BJ (cell line): Measurements from ENCODE around the gene KRT81. TPM values are rescaled to one million over a fixed set of nuclear protein-coding genes. Genes with fewer than 3 reads are reported as not detected.

Source experiments
- CTCF ChIA-PET: fragments of 350-600 bp; formaldehyde crosslinking; extraction: SDS; loops from one replicate; lab custom pipeline; 2021; ENCODE audit warnings: antibody characterized with exemption, inconsistent platforms; lab: Yijun Ruan, JAX
- POLR2A ChIA-PET: fragments of 300-600 bp; sonication (Branson Sonifier 250); formaldehyde crosslinking; extraction: SDS; loops from one replicate; lab custom pipeline; 2021; ENCODE audit warnings: antibody characterized with exemption; lab: Charles Lee
- DNase-seq: peaks from one replicate; pipeline ENCODE4 v3.0.0-alpha.2; 2011; ENCODE audit warnings: low read depth
- H3K27me3 ChIP-seq: 2 replicates; pipeline ENCODE4 v1.6.0; 2011; ENCODE audit warnings: low read length; ENCODE audit not compliant: control insufficient read depth, insufficient read depth
- H3K36me3 ChIP-seq: 2 replicates; pipeline ENCODE4 v1.5.1; 2011; ENCODE audit warnings: low read length; ENCODE audit not compliant: control insufficient read depth, insufficient read depth
- H3K4me3 ChIP-seq: 2 replicates; pipeline ENCODE4 v1.5.1; 2011; ENCODE audit warnings: low read depth, mild to moderate bottlenecking, control low read depth, low read length
- CTCF ChIP-seq: IDR thresholded peaks from 2 replicates; pipeline ENCODE4 v1.5.1; 2011; ENCODE audit warnings: low read depth, mild to moderate bottlenecking, control low read depth, inconsistent platforms, low read length, moderate library complexity; ENCODE audit not compliant: insufficient read depth
- polyA plus RNA-seq: library from polyadenylated mRNA; depleted of rRNA; stranded (reverse); fragments of >200 nt; gene quantifications from 2 replicates; pipeline ENCODE4 v1.2.3, GENCODE V29; 2011

Gene KRT81
- polyA plus RNA-seq, 1 experiment: 24.7 TPM

GRCh38 chr12:52327830-52328500 lies 36.6 kb upstream of the KRT81 start:
- Histone ChIP-seq H3K4me3 (no peak overlapping the region), H3K36me3 (no peaks in the 10 kb centered on the region), H3K27me3 (peaks cover 2% of the 10 kb centered on the region; the same call in 1 of the 2 replicates)
- no peak for DNase-seq
- TF ChIP-seq CTCF: no peak
- ChIA-PET POLR2A (interaction anchor here (0.6 kb wide), 1 partner anchor 157 kb away, joined by 3 read pairs; no protein-coding TSS in a partner anchor), CTCF (interaction anchor here (0.5 to 6.5 kb wide), 40 partner anchors 9 to 1356 kb away, joined by 3 to 75 read pairs (median 5); partner anchors contain the start of genes KRT85 and KRT86)

GRCh38 chr12:52327052-52327829 lies 35.9 kb upstream of the KRT81 start:
- no peak overlapping the region for H3K4me3 ChIP-seq
- POLR2A ChIA-PET: interaction anchor here (0.6 kb wide), 1 partner anchor 19 kb away, joined by 3 read pairs; no protein-coding TSS in a partner anchor
- peaks cover 2% of the 10 kb centered on the region; the same call in 1 of the 2 replicates for H3K27me3 ChIP-seq
- peak; percentile 94 for TF ChIP-seq CTCF
- no peaks in the 10 kb centered on the region for H3K36me3 ChIP-seq
- CTCF ChIA-PET: interaction anchor here (0.5 to 6.5 kb wide), 41 partner anchors 9 to 1357 kb away, joined by 3 to 75 read pairs (median 5); partner anchors contain the start of genes KRT85 and KRT86
- DNase-seq: peak; percentile 70

- POLR2A ChIA-PET: no interaction called here
- no peaks in the 10 kb centered on the region for H3K36me3 ChIP-seq
- H3K27me3 ChIP-seq: peaks cover 9% of the 10 kb centered on the region
- no peak for TF ChIP-seq CTCF
- CTCF ChIA-PET: interaction anchor here (0.6 to 6.5 kb wide), 8 partner anchors 11 to 184 kb away, joined by 3 to 53 read pairs (median 4); partner anchors contain the start of gene KRT86
- no peak overlapping the region for H3K4me3 ChIP-seq
- DNase-seq: no peak
Measured at GRCh38 chr12:52324153-52324444, 32.8 kb upstream of the KRT81 start.

- no peak for TF ChIP-seq CTCF
- ChIA-PET POLR2A (no interaction called here), CTCF (interaction anchor here (1.3 to 6.5 kb wide), 5 partner anchors 10 to 183 kb away, joined by 3 to 53 read pairs (median 5); partner anchors contain the start of gene KRT86)
- Histone ChIP-seq H3K27me3 (peaks cover 9% of the 10 kb centered on the region), H3K4me3 (no peak overlapping the region), H3K36me3 (no peaks in the 10 kb centered on the region)
- DNase-seq: no peak
Measured at GRCh38 chr12:52323416-52324152, 32.2 kb upstream of the KRT81 start.
